ENCODE measurements around the gene FAIM2. TPM values are rescaled to one million over a fixed set of nuclear protein-coding genes. Genes with fewer than 3 reads are reported as not detected.

The FAIM2 gene
- total RNA-seq, 1 experiment from 2014 or later, result not detected

DNA sequence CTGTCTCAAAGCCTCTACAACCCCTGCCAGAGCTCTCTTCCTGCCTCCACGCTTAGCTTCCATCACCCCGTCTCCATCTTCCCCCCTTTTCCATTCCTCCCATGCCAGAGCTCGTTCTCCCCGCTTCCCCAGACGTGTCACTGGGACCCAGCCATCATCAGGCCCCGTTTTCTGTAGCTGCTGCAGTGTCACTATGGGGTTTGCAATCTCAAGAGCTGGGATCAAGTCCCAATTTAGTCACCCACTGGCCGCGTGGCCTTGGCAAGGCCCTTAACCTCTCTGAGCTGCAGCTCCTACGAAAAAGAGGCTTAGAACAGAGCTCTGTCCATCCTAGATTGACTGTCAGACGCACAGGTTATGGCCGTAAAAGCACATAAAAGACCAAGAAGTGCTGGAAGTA lies 901 bp upstream of the FAIM2 start:
- intact Hi-C loops (cut with micrococcal nuclease; ENCODE audit: unreplicated experiment), result no loop called here
- no peak overlapping the region for H3K4me3 Mint-ChIP-seq (ENCODE audit: low read depth, unreplicated experiment)
- H3K4me1 Mint-ChIP-seq (ENCODE audit: low read depth, unreplicated experiment), result peaks cover 24% of the 10 kb centered on the region
- H3K9me3 Mint-ChIP-seq (ENCODE audit: low read depth, unreplicated experiment), result no peaks in the 10 kb centered on the region
- H3K36me3 Mint-ChIP-seq (ENCODE audit: insufficient read depth, unreplicated experiment), result peaks cover 4% of the 10 kb centered on the region
- DNase-seq, result no peak
- H3K27me3 Mint-ChIP-seq (ENCODE audit: unreplicated experiment), result peaks cover 16% of the 10 kb centered on the region
- no TSS peak for BruUV-seq (replicated peaks)
- TF ChIP-seq, protein P1, sequence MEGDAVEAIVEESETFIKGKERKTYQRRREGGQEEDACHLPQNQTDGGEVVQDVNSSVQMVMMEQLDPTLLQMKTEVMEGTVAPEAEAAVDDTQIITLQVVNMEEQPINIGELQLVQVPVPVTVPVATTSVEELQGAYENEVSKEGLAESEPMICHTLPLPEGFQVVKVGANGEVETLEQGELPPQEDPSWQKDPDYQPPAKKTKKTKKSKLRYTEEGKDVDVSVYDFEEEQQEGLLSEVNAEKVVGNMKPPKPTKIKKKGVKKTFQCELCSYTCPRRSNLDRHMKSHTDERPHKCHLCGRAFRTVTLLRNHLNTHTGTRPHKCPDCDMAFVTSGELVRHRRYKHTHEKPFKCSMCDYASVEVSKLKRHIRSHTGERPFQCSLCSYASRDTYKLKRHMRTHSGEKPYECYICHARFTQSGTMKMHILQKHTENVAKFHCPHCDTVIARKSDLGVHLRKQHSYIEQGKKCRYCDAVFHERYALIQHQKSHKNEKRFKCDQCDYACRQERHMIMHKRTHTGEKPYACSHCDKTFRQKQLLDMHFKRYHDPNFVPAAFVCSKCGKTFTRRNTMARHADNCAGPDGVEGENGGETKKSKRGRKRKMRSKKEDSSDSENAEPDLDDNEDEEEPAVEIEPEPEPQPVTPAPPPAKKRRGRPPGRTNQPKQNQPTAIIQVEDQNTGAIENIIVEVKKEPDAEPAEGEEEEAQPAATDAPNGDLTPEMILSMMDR (IDR thresholded peaks at IDR 0.05; ENCODE audit: unreplicated experiment), result no peak
- H3K27ac Mint-ChIP-seq (ENCODE audit: unreplicated experiment), result no peak overlapping the region
- CTCF ChIA-PET, result no interaction called here

DNA sequence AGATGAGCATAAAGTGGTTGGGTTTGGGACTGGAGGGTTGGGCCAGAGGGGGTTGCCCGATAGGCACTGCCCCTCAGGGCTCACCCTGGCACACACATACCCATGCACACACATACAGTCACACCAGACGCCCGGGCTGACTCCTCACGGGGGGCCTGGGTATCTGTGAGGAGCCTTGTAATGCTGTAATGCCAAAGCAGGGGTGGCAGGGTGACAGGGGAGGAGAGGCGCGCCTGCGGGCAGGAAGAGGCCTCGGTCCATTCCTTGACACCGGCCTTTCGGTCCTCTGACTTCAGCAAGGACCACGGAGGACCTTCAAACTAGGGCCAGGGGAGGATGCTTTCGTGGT lies 375 bp downstream of the FAIM2 start:
- H3K9me3 Mint-ChIP-seq (ENCODE audit: low read depth, unreplicated experiment), result no peaks in the 10 kb centered on the region
- peaks cover 14% of the 10 kb centered on the region for H3K4me1 Mint-ChIP-seq (ENCODE audit: low read depth, unreplicated experiment)
- no peak overlapping the region for H3K27ac Mint-ChIP-seq (ENCODE audit: unreplicated experiment)
- no peaks in the 10 kb centered on the region for H3K36me3 Mint-ChIP-seq (ENCODE audit: insufficient read depth, unreplicated experiment)
- no peak overlapping the region for H3K4me3 Mint-ChIP-seq (ENCODE audit: low read depth, unreplicated experiment)
- peaks cover 28% of the 10 kb centered on the region for H3K27me3 Mint-ChIP-seq (ENCODE audit: unreplicated experiment)
- DNase-seq, result no peak
- CTCF ChIA-PET, result no interaction called here
- intact Hi-C loops (cut with micrococcal nuclease; ENCODE audit: unreplicated experiment), result no loop called here
- BruUV-seq (replicated peaks), result no TSS peak
- TF ChIP-seq, protein P1 (IDR thresholded peaks at IDR 0.05; ENCODE audit: unreplicated experiment), result no peak

DNA sequence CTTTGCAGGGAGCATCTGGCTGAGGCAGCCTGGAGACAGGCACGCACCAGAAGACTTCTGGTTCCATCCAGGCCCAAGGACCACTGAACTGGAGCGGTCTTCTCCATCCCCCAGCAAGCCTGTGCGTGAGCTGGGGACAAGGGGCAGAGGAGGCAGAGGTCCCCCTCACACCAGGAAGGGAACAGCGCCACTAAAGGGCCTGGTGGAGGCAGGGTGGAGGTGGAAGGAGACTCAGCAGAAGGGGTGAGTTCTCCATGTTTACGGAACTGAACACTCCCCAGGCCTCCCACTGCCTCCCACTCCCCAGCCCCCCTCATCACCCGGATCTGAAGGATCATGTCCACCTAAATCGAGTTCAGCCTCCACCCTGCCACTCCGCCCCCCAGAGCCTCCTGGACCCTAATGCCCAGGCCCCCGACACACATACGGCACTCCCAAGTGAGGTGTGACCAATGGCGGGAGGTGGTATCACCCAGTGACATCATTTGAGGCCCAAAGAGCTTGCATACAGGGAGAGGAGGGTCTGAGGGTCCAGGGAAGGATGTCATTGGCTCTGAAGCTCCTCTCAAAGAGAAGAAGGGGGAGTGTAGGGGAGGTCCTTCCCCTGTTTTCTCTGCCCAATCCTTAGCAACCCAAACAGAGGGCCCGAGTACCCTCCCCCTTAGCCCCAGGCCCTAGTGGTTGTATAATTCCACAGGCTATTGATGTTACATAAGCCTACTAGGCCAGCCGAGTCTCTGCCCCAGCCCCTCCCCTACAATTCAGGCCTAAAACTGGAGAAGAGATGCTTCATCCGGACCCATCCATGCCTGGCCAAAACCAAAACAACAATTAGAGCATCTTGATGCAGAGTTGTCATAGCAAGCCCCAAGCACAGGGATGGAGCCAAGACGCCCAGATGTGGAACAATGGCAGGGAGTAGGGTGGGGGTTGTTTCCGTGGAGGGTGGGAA lies 1.0 kb downstream of the FAIM2 start:
- Mint-ChIP-seq H3K27me3 (ENCODE audit: unreplicated experiment) (peaks cover 34% of the 10 kb centered on the region), H3K4me1 (ENCODE audit: low read depth, unreplicated experiment) (peaks cover 14% of the 10 kb centered on the region), H3K27ac (ENCODE audit: unreplicated experiment) (no peak overlapping the region), H3K4me3 (ENCODE audit: low read depth, unreplicated experiment) (no peak overlapping the region), H3K36me3 (ENCODE audit: insufficient read depth, unreplicated experiment) (no peaks in the 10 kb centered on the region), H3K9me3 (ENCODE audit: low read depth, unreplicated experiment) (no peaks in the 10 kb centered on the region)
- intact Hi-C loops (cut with micrococcal nuclease; ENCODE audit: unreplicated experiment), result no loop called here
- no TSS peak for BruUV-seq (replicated peaks)
- DNase-seq, result no peak
- TF ChIP-seq, protein P1 (IDR thresholded peaks at IDR 0.05; ENCODE audit: unreplicated experiment), result no peak
- CTCF ChIA-PET, result no interaction called here

DNA sequence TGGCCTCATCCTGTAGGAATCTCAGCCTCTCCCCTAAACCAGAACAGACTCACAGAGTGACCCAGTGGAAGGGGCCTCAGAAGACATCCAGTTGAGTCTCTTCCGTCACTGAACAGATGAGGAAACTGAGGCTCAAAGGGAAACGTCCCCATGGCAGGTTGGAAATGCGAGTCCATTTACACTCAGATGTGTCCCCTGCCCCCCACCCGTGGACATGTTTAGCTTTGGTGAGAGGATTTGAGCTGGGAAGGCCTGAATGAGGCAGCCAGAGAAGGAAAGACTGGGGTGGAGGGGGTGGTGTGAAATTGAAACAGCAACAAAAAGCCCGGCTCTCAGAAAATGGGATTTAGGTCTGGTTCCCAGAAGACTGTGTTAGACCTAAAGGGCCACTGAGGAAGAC lies 1.7 kb downstream of the FAIM2 start:
- intact Hi-C loops (cut with micrococcal nuclease; ENCODE audit: unreplicated experiment), result no loop called here
- Mint-ChIP-seq H3K27ac (ENCODE audit: unreplicated experiment) (no peak overlapping the region), H3K27me3 (ENCODE audit: unreplicated experiment) (peaks cover 35% of the 10 kb centered on the region)

More for the DNA sequence above, 1.7 kb downstream of the FAIM2 start:
- Mint-ChIP-seq H3K4me3 (ENCODE audit: low read depth, unreplicated experiment) (no peak overlapping the region), H3K9me3 (ENCODE audit: low read depth, unreplicated experiment) (no peaks in the 10 kb centered on the region), H3K36me3 (ENCODE audit: insufficient read depth, unreplicated experiment) (no peaks in the 10 kb centered on the region), H3K4me1 (ENCODE audit: low read depth, unreplicated experiment) (peaks cover 14% of the 10 kb centered on the region)
- TF ChIP-seq, protein P1 (IDR thresholded peaks at IDR 0.05; ENCODE audit: unreplicated experiment), result no peak
- no TSS peak for BruUV-seq (replicated peaks)
- CTCF ChIA-PET, result no interaction called here
- no peak for DNase-seq
